Measurements from ENCODE around the gene HOXB6.

Gene HOXB6

GRCh38 chr17:48551214-48551555 is 53.6 kb downstream of the HOXB6 start:
- TF ChIP-seq CTCF (conservative IDR thresholded peaks at IDR 0.05) = no peak
- no peak overlapping the region for H3K27ac ChIP-seq

- TF ChIP-seq CTCF (conservative IDR thresholded peaks at IDR 0.05) = no peak
Measured at GRCh38 chr17:48550502-48551213, 54.1 kb downstream of the HOXB6 start.

GRCh38 chr17:48549914-48550501 is 54.8 kb downstream of the HOXB6 start:
- TF ChIP-seq CTCF (conservative IDR thresholded peaks at IDR 0.05) = no peak
- no peak overlapping the region for H3K27ac ChIP-seq

More at GRCh38 chr17:48550502-48551213, 54.1 kb downstream of the HOXB6 start:
- H3K27ac ChIP-seq = no peak overlapping the region

GRCh38 chr17:48549281-48549630 is 55.5 kb downstream of the HOXB6 start:
- no peak for TF ChIP-seq CTCF (conservative IDR thresholded peaks at IDR 0.05)
- no peak overlapping the region for H3K27ac ChIP-seq

GRCh38 chr17:48548523-48549280 is 56.1 kb downstream of the HOXB6 start:
- no peak overlapping the region for H3K27ac ChIP-seq

GRCh38 chr17:48547808-48548522 is 56.8 kb downstream of the HOXB6 start:
- peak overlapping the region; percentile 66 for H3K27ac ChIP-seq
- no peak for TF ChIP-seq CTCF (conservative IDR thresholded peaks at IDR 0.05)

More at GRCh38 chr17:48548523-48549280, 56.1 kb downstream of the HOXB6 start:
- TF ChIP-seq CTCF (conservative IDR thresholded peaks at IDR 0.05) = no peak
